Body of pancreas (tissue), 4 donors: ENCODE results near the gene ARHGEF19.

Experiments
- CTCF ChIP-seq, 7 experiments: fragments of 450-650 bp in 4 of 7; fragments of 200-600 bp in 3 of 7; sonication (generic) in 3 of 7; IDR thresholded peaks; one replicate each; pipeline ENCODE4 v1.5.1; 2016 to 2019; ENCODE audit warnings: antibody characterized with exemption in 7 of 7
- POLR2A ChIP-seq, 3 donors: fragments of 450-650 bp; IDR thresholded peaks; one replicate each; pipeline ENCODE4 v1.6.1; 2016; ENCODE audit warnings: antibody characterized with exemption in 3 of 3, mild to moderate bottlenecking in 2 of 3

- TF ChIP-seq CTCF (IDR thresholded peaks at IDR 0.05) (no peak), POLR2A (IDR thresholded peaks at IDR 0.05) (no peak)
These were observed 13.3 kb downstream of the ARHGEF19 start for GRCh38 chr1:16199157-16199501.
